NCI-H510A treated with DMSO at 0.1 percent for 48 hours (cell line): ENCODE measurements around the gene NLGN1.

Experiments used
- DNase-seq: peaks from one replicate; lab custom pipeline; 2025; lab: John Stamatoyannopoulos, UW

Gene NLGN1

GRCh38 chr3:173762501-173762900 is 365.0 kb downstream of the NLGN1 start:
- no peak for DNase-seq

GRCh38 chr3:173770011-173770410 is 372.5 kb downstream of the NLGN1 start:
- DNase-seq, result no peak

DNA sequence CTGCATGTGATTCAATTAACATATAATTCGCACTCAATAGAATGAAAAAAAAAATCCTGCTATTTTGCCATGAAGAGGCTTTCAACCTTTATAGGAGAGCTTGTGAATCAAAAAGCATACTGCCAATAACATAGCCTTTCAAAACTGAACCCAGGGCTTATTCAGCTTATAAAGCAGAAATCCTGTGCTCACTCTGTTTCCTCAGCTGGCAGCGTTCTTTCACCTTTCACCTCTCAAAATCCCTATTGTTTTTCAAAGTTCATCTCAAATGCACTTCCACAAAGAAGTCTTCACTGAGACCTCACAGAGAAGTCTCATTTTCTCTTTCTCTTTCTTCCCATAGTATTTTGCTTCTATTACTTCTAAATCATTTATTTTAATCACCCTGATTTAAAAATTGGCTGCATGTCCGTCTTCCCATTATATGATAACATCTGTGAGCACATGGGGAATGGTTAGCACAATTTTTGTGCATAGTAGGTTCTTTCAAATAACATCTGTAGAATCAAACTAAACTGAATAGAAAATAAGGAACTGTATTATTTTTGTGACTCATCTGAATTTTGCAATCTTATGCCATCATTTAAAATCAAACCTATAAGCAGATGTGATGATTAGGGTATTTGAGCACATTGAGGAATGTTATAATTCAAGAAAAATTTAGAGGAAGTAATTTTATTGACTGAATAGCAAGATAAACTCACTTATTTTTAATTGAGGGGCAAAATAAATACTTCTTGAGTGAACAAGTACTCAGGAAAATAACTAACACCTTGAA is 373.4 kb downstream of the NLGN1 start:
- no peak for DNase-seq

- no peak for DNase-seq
Observed at GRCh38 chr3:173773800-173774199, 376.3 kb downstream of the NLGN1 start.

DNA sequence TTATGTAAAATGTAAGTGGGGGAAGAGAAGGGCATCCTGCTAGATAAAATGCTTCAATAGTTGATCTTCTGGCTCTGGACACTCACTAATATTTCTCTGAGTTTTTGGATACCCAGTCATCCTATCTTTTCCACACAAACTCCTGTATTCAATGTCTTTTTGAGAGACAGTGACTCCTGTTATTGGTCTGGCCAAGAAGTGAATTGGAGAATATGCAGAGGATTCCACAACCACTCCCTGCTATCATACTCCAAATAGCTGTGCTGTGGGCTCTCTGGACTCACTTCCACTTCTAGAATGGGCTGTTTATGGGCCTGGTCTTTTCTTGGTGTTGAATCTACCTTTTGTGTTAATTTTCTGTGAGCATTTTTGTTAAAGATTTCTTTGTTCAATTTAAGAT is 376.8 kb downstream of the NLGN1 start:
- DNase-seq, result no peak

DNA sequence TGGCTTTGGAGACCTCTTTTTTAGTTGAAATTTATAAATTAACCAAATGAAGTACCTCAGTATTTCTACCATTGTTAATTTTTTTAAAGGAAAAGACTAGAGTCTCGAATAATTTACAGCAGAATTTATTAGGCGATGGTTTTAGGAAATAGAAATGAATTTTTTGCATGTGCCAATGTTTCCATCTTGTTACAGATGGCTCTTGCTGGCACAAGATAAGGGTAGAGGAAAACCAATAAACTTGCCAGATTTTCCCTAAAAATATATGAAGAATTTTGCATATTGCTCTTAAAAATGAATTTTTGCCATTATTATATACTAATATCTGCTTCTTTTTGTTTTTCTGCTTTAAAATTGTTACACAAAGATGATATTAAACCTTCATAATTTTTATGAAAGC is 380.7 kb downstream of the NLGN1 start:
- no peak for DNase-seq

DNA sequence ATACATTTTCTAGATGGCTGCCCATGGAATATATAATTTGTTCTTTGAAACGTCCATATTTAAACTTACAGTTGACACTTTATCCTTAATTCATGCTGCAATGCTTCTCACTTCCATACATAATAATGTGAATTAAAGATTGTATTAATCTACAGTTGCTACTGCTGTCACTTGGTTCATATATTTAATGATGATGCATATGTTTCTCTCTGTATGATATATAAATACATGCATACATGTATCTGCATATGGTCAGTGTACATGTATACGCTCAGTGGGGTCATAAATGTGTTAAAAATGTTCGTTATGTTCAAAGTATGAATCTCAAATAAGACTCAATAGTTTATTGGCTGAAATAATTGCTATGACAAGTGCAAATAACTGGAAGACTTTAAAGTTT is 382.5 kb downstream of the NLGN1 start:
- no peak for DNase-seq

- DNase-seq, result no peak
Observed at GRCh38 chr3:173785004-173785403, 387.5 kb downstream of the NLGN1 start.

- DNase-seq, result no peak
Observed at GRCh38 chr3:173789530-173790162, 392.1 kb downstream of the NLGN1 start.

GRCh38 chr3:173793963-173794362 is 396.4 kb downstream of the NLGN1 start:
- DNase-seq, result no peak

GRCh38 chr3:173796405-173796804 is 398.9 kb downstream of the NLGN1 start:
- no peak for DNase-seq

DNA sequence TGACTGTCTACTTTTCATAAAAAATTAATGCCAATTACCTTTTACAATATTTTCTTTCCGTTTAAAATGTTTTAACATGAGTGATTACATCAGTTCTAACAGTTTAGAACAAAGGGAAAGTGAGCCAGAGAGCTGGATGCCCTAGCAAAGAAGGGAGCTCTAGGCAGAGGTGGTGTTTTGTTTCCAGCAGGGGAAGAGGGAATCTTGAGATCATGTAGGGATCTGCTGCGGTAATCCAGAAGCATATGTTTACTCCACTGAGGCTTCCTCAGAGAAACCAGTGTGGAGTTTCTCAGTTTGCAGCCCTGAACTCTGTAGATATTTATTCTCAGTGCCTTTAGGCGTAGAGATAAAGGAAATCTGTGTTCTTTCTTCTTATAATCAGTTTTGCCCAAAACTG is 399.3 kb downstream of the NLGN1 start:
- no peak for DNase-seq

- no peak for DNase-seq
Observed at GRCh38 chr3:173799060-173799816, 401.7 kb downstream of the NLGN1 start.

GRCh38 chr3:173800154-173800553 is 402.6 kb downstream of the NLGN1 start:
- no peak for DNase-seq

DNA sequence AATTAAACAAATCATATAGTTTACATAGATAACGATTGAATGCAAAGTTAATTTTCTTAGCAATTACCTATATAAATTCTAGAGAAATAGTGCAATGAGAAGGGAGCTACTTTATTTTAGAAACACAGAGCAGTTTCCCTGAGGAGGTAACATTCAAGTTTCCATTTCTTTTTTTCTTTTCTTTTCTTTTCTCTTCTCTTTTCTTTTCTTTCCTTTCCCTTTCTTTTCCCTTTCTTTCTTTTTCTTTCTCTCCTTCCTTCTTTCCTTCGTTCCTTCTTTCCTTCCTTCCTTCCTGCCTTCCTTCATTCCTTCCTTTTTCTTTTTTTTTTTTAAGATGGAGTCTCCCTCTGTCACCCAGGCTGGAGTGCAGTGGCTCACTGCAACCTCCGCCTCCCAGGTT is 417.3 kb downstream of the NLGN1 start:
- no peak for DNase-seq

- DNase-seq, result no peak
Observed at GRCh38 chr3:173819368-173819767, 421.8 kb downstream of the NLGN1 start.

DNA sequence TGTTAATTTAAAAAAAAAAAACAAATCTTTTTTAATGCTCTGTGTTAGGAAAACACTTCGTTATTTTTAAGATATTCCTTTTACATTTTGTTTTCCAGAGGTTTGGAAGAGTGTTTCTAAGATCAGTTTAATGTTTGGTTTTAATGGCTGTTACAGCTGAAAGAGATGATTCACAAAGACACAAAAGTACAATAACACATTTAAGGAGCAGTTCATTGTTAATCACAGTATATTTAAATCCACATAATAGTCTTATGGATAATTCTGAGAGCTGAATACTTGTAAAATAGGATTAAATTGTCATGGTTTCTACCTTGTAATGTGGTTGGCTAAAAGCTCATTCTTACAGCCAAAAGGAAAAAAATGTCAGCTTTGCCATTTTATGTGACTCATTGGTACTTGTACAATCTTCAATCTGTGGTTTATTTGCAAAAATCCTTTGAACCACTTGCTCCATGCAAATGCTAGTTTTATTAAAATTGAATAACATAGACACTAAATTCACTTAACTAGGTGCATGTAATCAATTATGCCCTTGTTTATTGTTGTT is 426.4 kb downstream of the NLGN1 start:
- no peak for DNase-seq

DNA sequence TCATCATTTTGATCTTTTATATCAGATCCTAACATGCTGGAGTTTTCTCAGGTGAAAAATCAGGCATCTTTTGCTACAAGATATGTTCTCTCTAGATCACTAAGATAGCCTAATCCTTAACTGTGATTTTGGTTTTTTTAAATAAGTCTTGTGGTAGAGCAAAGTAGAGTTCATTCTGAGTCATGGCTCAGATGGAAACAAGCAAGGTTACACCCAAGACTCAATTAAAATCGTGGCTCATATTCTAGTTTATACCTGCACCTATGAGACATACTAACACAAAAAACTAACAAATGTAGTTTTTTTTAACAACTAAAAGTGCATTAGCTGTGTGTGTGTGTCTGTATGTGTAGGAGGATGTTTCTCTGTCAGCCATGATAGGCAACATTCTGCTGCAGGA is 428.2 kb downstream of the NLGN1 start:
- no peak for DNase-seq

DNA sequence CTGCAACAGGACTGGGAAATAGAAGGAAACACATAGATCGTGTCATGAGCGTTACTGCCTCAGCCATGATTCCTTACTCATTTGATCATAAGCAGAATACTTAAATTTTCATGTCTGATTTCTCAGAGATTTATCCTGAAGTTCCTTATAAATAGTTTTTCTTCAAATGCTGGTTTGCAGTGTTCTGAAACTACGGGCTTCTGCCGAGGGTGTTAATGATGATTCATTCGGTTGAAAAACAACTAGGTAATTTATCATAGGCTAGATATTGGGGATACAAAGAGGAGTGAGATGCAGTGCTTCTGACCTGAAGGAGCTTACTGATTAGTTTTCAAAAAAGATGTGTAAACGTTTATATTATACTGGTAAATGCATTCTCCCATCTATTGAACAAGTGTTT is 428.9 kb downstream of the NLGN1 start:
- no peak for DNase-seq

DNA sequence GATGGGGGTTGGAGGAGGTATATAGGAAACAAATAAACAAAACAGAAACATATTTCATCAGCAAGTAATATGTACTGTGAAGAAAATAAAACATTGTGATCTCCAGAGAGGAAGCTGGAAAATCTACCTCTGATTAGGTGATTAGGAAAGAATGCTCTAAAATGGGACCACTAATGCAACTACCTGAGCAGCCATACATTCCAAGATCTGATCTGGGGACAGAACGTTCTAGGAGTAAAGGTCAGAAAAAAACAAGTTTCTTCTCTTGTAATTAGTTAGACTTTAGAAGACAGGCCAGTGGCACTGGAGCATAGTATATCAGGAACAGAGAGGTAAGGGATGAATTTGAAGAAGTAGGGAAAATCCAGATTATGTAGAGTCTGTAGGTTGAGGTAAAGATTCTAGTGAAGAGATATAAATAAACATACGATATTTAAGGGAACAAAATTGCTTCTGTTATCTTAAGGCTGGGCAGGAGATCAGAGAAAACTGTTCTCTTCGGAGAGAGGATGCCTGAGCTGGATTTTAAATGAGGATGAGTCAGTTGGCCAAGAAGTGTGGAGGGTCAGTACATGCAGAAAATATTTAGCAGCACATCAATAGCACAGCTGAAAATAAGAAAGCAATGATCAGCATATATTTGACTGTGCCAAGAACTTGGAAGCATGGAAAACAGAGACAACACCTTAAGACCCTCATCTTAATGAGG is 429.5 kb downstream of the NLGN1 start:
- DNase-seq, result no peak

- DNase-seq, result no peak
Observed at GRCh38 chr3:173838644-173839043, 441.1 kb downstream of the NLGN1 start.

DNA sequence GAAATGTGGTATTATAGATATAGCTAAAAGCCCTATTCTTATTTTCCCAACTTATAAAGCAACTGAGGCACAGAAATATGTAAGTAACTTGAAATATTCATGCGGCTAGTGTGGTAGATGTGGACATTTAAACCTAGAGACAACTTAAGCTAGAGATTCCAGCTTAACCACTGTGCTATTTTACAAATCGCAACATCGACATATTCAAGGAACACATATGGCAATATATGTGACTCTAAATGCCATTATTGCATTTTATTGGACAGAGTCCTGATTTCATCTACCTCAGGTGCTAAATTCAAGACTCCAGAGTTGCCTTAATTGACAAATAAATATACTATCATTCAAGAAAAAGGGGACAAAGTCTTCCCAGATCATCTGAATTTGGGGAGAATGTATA is 442.3 kb downstream of the NLGN1 start:
- no peak for DNase-seq
